Choroid plexus epithelial cell (primary cell): ENCODE measurements around the gene SKAP2.
A peak's percentile ranks its signal among the peaks of the same experiment; 100 is the strongest.

Experiments
- DNase-seq: peaks from one replicate; pipeline ENCODE4 v3.0.0-alpha.2; 2010; ENCODE audit warnings: low read depth
- H3K4me3 ChIP-seq: 2 replicates; pipeline ENCODE4 v1.5.1; 2011; ENCODE audit warnings: low read depth, mild to moderate bottlenecking, control low read depth, low read length, moderate library complexity
- TF ChIP-seq, protein P1 (sequence below): conservative IDR thresholded peaks from 2 replicates; pipeline ENCODE4 v1.5.1; 2011; ENCODE audit warnings: low read depth, mild to moderate bottlenecking, control low read depth, inconsistent platforms, low read length, moderate library complexity

The SKAP2 gene, protein sequence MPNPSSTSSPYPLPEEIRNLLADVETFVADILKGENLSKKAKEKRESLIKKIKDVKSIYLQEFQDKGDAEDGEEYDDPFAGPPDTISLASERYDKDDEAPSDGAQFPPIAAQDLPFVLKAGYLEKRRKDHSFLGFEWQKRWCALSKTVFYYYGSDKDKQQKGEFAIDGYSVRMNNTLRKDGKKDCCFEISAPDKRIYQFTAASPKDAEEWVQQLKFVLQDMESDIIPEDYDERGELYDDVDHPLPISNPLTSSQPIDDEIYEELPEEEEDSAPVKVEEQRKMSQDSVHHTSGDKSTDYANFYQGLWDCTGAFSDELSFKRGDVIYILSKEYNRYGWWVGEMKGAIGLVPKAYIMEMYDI

DNA sequence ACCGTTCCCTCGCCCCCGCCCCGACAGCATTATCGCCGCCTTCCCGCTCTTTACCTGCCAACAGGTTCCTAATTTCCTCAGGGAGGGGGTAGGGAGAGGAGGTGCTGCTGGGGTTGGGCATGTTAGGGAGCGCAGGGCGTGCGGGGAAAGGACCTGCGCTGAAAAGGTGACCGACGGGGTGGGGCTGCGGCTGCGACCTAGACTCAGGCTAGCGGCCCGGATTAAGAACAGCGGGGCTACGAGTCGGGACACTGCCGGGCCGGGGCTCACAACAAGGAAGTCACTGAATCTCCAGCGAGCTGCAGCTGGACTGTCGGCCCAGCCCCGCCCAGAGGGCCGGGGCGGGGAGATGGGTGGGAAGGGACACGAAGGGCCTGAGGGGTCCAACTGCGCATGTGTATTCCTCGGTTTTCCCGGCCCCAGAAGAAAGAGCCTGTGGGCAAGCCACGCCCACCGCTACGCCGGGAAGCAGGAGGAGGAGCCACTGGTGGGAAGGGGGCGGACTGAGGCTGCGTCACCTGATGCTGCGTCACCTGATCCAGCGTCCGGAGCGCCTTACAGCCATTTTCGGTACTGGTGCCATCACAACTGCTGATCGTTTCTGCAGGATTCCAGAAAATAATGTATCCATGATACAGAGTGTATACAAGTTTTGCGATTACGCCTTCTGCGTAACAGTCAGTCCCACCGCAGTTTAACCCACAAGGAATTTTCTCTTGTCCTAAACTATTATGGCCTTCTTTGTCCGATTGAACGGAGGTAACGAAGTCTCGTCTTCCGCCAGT lies at the start of gene SKAP2:
Gene SKAP2 (minus strand): TSS at position 282 of the 785 bp plus-strand sequence. CDS start 161 bp downstream, at position 121.
- H3K4me3 ChIP-seq: peak within 1 kb of the TSS; percentile 85
- peak; percentile 99 for DNase-seq
- TF ChIP-seq, protein P1, sequence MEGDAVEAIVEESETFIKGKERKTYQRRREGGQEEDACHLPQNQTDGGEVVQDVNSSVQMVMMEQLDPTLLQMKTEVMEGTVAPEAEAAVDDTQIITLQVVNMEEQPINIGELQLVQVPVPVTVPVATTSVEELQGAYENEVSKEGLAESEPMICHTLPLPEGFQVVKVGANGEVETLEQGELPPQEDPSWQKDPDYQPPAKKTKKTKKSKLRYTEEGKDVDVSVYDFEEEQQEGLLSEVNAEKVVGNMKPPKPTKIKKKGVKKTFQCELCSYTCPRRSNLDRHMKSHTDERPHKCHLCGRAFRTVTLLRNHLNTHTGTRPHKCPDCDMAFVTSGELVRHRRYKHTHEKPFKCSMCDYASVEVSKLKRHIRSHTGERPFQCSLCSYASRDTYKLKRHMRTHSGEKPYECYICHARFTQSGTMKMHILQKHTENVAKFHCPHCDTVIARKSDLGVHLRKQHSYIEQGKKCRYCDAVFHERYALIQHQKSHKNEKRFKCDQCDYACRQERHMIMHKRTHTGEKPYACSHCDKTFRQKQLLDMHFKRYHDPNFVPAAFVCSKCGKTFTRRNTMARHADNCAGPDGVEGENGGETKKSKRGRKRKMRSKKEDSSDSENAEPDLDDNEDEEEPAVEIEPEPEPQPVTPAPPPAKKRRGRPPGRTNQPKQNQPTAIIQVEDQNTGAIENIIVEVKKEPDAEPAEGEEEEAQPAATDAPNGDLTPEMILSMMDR: no peak

DNA sequence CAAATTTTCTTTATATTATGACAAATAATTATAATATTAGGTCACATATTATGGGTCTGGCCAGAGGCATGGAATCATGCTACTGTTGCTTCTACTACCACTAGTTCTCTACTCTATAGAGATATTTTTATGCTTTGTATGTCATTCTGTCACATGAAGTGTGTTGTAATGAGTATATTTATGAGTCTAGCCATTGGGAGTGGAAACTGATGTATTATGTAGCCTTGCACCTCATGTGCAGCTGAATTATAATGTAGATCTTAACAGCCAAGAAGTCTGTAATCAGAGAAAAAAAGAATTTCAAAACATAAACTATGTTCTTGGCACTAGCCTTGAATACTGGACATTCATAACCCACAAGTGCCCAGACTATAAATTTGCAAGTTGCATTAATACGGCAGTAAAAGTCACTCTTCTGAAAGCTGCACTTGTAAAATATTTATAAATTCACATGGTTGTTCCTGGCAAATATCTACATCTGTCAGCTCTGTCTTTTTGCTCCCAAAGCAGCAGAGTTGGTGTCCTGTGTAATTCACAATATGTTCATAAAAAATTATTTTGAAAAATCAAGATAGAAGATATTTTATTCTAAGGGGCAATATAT lies 48.6 kb upstream of the SKAP2 start:
- no peak overlapping the region for H3K4me3 ChIP-seq
- no peak for DNase-seq
- TF ChIP-seq, protein P1: no peak

DNA sequence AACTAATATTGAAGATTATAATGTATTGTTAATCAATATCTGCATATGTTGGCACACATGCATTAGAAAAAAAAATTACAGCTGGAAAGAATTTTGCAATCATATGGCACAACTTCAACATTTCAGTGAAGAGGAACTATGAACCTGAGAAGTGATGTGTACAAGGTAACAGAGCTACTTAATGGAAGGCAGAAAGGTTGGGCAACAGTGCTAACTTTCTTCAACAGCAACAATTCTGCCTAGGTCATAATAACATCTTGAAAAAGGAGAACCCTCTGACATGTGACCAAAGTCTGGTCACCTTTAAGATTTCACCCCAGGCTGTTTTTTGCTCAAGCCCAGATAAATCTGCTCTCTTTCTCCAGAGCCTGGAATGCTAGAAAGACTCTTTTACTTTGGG lies 47.9 kb upstream of the SKAP2 start:
- no peak overlapping the region for H3K4me3 ChIP-seq
- DNase-seq: peak; percentile 2
- TF ChIP-seq, protein P1: no peak

DNA sequence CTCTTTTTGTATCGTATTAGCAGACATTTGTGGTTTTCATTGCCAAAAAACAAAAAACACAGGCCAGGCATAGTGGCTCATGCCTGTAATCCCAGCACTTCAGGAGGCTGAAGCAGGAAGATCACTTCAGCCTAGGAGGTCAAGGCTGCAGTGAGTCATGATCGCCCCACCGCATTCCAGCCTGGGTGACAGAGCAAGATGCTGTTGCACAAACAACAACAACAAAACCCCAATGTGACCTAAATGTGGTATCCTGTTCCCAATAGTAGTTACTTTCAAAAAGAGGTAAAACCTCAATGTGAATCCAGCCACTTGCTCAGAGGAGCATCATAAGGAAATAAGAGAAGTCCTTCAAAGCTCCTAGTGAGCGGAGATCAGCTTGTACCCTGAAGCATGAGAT lies 45.8 kb upstream of the SKAP2 start:
- TF ChIP-seq, protein P1: no peak
- peak; percentile 72 for DNase-seq
- H3K4me3 ChIP-seq: no peak overlapping the region

DNA sequence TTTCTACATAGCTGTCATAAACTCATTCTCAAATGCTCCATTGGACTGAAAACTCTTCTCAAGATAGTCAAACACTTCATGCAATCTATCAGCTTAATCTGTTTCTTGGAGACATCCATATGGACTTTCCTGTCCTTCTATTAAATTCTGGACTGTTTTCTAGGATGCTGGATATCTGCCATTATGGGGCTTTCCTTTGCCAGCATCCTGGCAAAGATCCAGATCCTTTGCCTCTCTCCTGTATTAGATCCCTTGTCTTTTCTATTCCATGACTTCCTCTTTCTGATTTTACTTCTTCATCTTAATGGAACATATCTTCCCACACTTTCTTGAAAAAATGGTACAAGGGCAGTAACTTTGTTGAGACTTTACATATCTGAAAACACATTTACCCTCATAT lies 35.9 kb upstream of the SKAP2 start:
- no peak overlapping the region for H3K4me3 ChIP-seq
- TF ChIP-seq, protein P1: no peak
- DNase-seq: no peak

DNA sequence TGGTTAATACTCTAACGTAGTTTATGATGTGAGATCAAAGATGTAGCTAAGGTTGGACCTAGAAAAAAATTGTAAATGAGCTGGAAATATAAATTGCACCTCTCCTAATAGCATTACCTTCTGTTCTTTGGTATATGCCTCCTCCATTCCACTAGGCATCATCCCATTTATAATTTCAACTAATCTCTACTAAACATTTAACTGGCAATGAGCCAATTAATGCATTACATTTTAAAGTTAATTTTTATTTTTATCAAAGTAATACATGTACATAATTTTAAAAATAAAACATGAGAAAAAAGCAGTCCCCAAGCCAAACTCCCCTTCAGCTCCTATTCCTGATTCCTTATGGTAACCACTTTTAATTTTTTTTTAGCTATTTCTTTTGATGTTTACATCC lies 35.1 kb upstream of the SKAP2 start:
- no peak for DNase-seq
- TF ChIP-seq, protein P1: no peak
- no peak overlapping the region for H3K4me3 ChIP-seq
